Liver (tissue), 9 donors: Measurements from ENCODE around the gene EFNA3. TPM values are rescaled to one million over a fixed set of nuclear protein-coding genes. Genes with fewer than 3 reads are reported as not detected.

Source experiments
- DNase-seq: peaks from one replicate; pipeline ENCODE4 v3.0.0-alpha.2; 2017; ENCODE audit warnings: low spot score
- H3K27ac ChIP-seq, 2 donors: one replicate each; pipeline ENCODE4 v1.7.0; 2013; ENCODE audit warnings: inconsistent platforms in 2 of 2, low read length in 2 of 2, control low read depth in 1 of 2, low read depth in 1 of 2, mild to moderate bottlenecking in 1 of 2
- H3K27me3 ChIP-seq, 4 donors: one replicate each; pipeline versions ENCODE4 v1.6.1 to v1.7.0; 2013; ENCODE audit warnings: low read length in 3 of 4, inconsistent platforms in 1 of 4, mild to moderate bottlenecking in 1 of 4, moderate library complexity in 1 of 4; ENCODE audit not compliant: control insufficient read depth in 4 of 4, insufficient read depth in 4 of 4
- H3K36me3 ChIP-seq, 4 donors: one replicate each; pipeline versions ENCODE4 v1.6.1 to v1.7.0; 2013; ENCODE audit warnings: low read length in 3 of 4, mild to moderate bottlenecking in 3 of 4, low read depth in 1 of 4, moderate library complexity in 1 of 4; ENCODE audit not compliant: control insufficient read depth in 4 of 4, insufficient read depth in 3 of 4
- H3K4me1 ChIP-seq, 4 donors: one replicate each; pipeline versions ENCODE4 v1.6.1 to v1.7.0; 2013; ENCODE audit warnings: low read length in 3 of 4, mild to moderate bottlenecking in 3 of 4, moderate library complexity in 1 of 4; ENCODE audit not compliant: control insufficient read depth in 4 of 4, insufficient read depth in 4 of 4
- H3K4me3 ChIP-seq, 3 donors: one replicate each; pipeline versions ENCODE4 v1.6.1 to v1.7.0; 2013; ENCODE audit warnings: low read length in 3 of 3, control low read depth in 1 of 3, low read depth in 1 of 3, mild to moderate bottlenecking in 1 of 3
- H3K9ac ChIP-seq, 2 donors: one replicate each; pipeline ENCODE4 v1.7.0; 2013; ENCODE audit warnings: low read length in 2 of 2, mild to moderate bottlenecking in 2 of 2, moderate library complexity in 2 of 2, control low read depth in 1 of 2, low read depth in 1 of 2
- H3K9me3 ChIP-seq, 4 donors: one replicate each; pipeline versions ENCODE4 v1.6.1 to v1.7.0; 2013; ENCODE audit warnings: low read length in 3 of 4; ENCODE audit not compliant: control insufficient read depth in 4 of 4
- ATF3 ChIP-seq: IDR thresholded peaks from 2 replicates; pipeline ENCODE4 v1.6.1; 2016; ENCODE audit warnings: antibody characterized with exemption
- CTCF ChIP-seq: fragments of 150-350 bp; IDR thresholded peaks from 2 replicates; pipeline ENCODE4 v1.5.1; 2017; ENCODE audit warnings: improper control_type of control experiment, low read depth, low read length; ENCODE audit not compliant: missing input control
- EGR1 ChIP-seq, 2 donors: IDR thresholded peaks; 2 replicates each; pipeline ENCODE4 v1.6.1; 2016 to 2018; ENCODE audit warnings: antibody characterized with exemption in 2 of 2, low read depth in 2 of 2
- FOXA1 ChIP-seq: IDR thresholded peaks from 2 replicates; pipeline ENCODE4 v1.6.1; 2016; ENCODE audit warnings: antibody characterized with exemption
- FOXA2 ChIP-seq: IDR thresholded peaks from 2 replicates; pipeline ENCODE4 v1.6.1; 2016; ENCODE audit warnings: antibody characterized with exemption
- GABPA ChIP-seq, 2 donors: IDR thresholded peaks in 1 of 2; conservative IDR thresholded peaks in 1 of 2; 2 replicates each; pipeline ENCODE4 v1.6.1; 2016; ENCODE audit warnings: antibody characterized with exemption in 2 of 2, mild to moderate bottlenecking in 1 of 2, moderate library complexity in 1 of 2
- HNF4A ChIP-seq, 2 donors: conservative IDR thresholded peaks; 2 replicates each; pipeline ENCODE4 v1.6.1; 2016; ENCODE audit warnings: antibody characterized with exemption in 2 of 2, mild to moderate bottlenecking in 2 of 2
- HNF4G ChIP-seq: IDR thresholded peaks from 2 replicates; pipeline ENCODE4 v1.6.1; 2016; ENCODE audit warnings: antibody characterized with exemption
- JUND ChIP-seq, 2 donors: IDR thresholded peaks; 2 replicates each; pipeline ENCODE4 v1.6.1; 2016; ENCODE audit warnings: antibody characterized with exemption in 2 of 2
- MAX ChIP-seq: IDR thresholded peaks from 2 replicates; pipeline ENCODE4 v1.6.1; 2016; ENCODE audit warnings: antibody characterized with exemption
- NR2F2 ChIP-seq: IDR thresholded peaks from 2 replicates; pipeline ENCODE4 v1.6.1; 2016; ENCODE audit warnings: antibody characterized with exemption
- RAD21 ChIP-seq, 2 donors: IDR thresholded peaks; 2 replicates each; pipeline ENCODE4 v1.6.1; 2016; ENCODE audit warnings: antibody characterized with exemption in 2 of 2, mild to moderate bottlenecking in 2 of 2
- REST ChIP-seq: IDR thresholded peaks from 2 replicates; pipeline ENCODE4 v1.6.1; 2016; ENCODE audit warnings: antibody characterized with exemption, mild to moderate bottlenecking
- RXRA ChIP-seq, 2 donors: IDR thresholded peaks; 2 replicates each; pipeline ENCODE4 v1.6.1; 2017 to 2018; ENCODE audit warnings: antibody characterized with exemption in 2 of 2, mild to moderate bottlenecking in 1 of 2
- SP1 ChIP-seq: IDR thresholded peaks from 2 replicates; pipeline ENCODE4 v1.6.1; 2018; ENCODE audit warnings: antibody characterized with exemption, mild to moderate bottlenecking
- TAF1 ChIP-seq: conservative IDR thresholded peaks from 2 replicates; pipeline ENCODE4 v1.6.1; 2016; ENCODE audit warnings: antibody characterized with exemption, mild to moderate bottlenecking
- YY1 ChIP-seq: IDR thresholded peaks from 2 replicates; pipeline ENCODE4 v1.6.1; 2016; ENCODE audit warnings: antibody characterized with exemption, mild to moderate bottlenecking
- ZBTB33 ChIP-seq: IDR thresholded peaks from 2 replicates; pipeline ENCODE4 v1.6.1; 2016; ENCODE audit warnings: antibody characterized with exemption
- WGBS: extraction: QIAGEN DNeasy Blood & Tissue Kit; methylation state at CpG from one replicate; pipeline ENCODE4 v1.1.7; 2013; 5-methylcytosine and 5-hydroxymethylcytosine counted together
- polyA plus RNA-seq, 2 donors: library from polyadenylated mRNA; stranded (reverse) in 1 of 2; unstranded in 1 of 2; fragments of 200-250 nt in 1 of 2; fragments of >200 nt in 1 of 2; fragmentation: Nextera tagmentation in 1 of 2; extraction: Ambion mirVana in 1 of 2; gene quantifications; one replicate each; pipeline versions ENCODE4 v1.2.1 to v1.2.3, GENCODE V29; 2013 to 2015
- total RNA-seq, 2 donors: library from RNA; depleted of rRNA; stranded (reverse); fragments of >200 nt; gene quantifications; one replicate each; pipeline ENCODE4 v1.2.3, GENCODE V29; 2014
- donor health status: healthy.
- donor health status: healthy.
- donor health status: healthy.
- donor health status: healthy.
- donor health status: healthy.

Gene EFNA3
- total and polyA plus RNA-seq, 4 donors: 0.47 to 3.7 (median 1.1) TPM

GRCh38 chr1:155077346-155077745, 1.3 kb upstream of the EFNA3 start:
- H3K9me3 ChIP-seq: no peaks in the 10 kb centered on the region
- H3K36me3 ChIP-seq: no peaks in the 10 kb centered on the region
- DNase-seq: no peak
- WGBS: 89% methylated on average over 3 of the region's 3 CpGs
- H3K27ac ChIP-seq: no peak overlapping the region
- no peak overlapping the region for H3K4me3 ChIP-seq
- H3K4me1 ChIP-seq: peaks cover 16 to 35% (median 29%) of the 10 kb centered on the region in 4 donors
- peaks cover 0 to 7% (median 4%) of the 10 kb centered on the region in 4 donors for H3K27me3 ChIP-seq
- H3K9ac ChIP-seq: no peak overlapping the region
- TF ChIP-seq NR2F2 (no peak), CTCF (no peak), GABPA (IDR thresholded peaks at IDR 0.05 in 1 of 2, conservative IDR thresholded peaks at IDR 0.05 in 1 of 2) (no peak), REST (no peak), JUND (IDR thresholded peaks at IDR 0.05) (no peak), ATF3 (no peak), HNF4A (conservative IDR thresholded peaks at IDR 0.05) (no peak), FOXA2 (no peak), EGR1 (IDR thresholded peaks at IDR 0.05; ENCODE audit: low read depth in 2 of 2) (no peak), RAD21 (IDR thresholded peaks at IDR 0.05) (no peak), ZBTB33 (no peak), YY1 (no peak), FOXA1 (no peak)

- peaks cover 0 to 11% (median 6%) of the 10 kb centered on the region in 4 donors for H3K27me3 ChIP-seq
- TF ChIP-seq TAF1: no peak
- TF ChIP-seq FOXA1: no peak
- no peak for TF ChIP-seq RXRA (IDR thresholded peaks at IDR 0.05)
- TF ChIP-seq GABPA (IDR thresholded peaks at IDR 0.05 in 1 of 2, conservative IDR thresholded peaks at IDR 0.05 in 1 of 2): no peak
- no peak for TF ChIP-seq HNF4G
- no peak for TF ChIP-seq FOXA2
- no peak for TF ChIP-seq YY1
- no peak for TF ChIP-seq ATF3
- TF ChIP-seq HNF4A (conservative IDR thresholded peaks at IDR 0.05): no peak
- TF ChIP-seq SP1: no peak
- no peak for TF ChIP-seq NR2F2
- TF ChIP-seq CTCF: no peak
- TF ChIP-seq MAX: no peak
- TF ChIP-seq ZBTB33: no peak
- TF ChIP-seq RAD21 (IDR thresholded peaks at IDR 0.05): no peak
These were observed 735 bp upstream of the EFNA3 start for GRCh38 chr1:155077758-155078445.

More at GRCh38 chr1:155077758-155078445, 735 bp upstream of the EFNA3 start:
- Histone ChIP-seq H3K4me1 (peaks cover 16 to 39% (median 33%) of the 10 kb centered on the region in 4 donors), H3K36me3 (no peaks in the 10 kb centered on the region), H3K9me3 (no peaks in the 10 kb centered on the region), H3K9ac (no peak overlapping the region), H3K4me3 (no peak overlapping the region), H3K27ac (no peak overlapping the region)
- WGBS: 68% methylated on average over 4 of the region's 4 CpGs
- no peak for DNase-seq
